Measurements from ENCODE around the gene ARID3B.
"Not testable (repeated sequence)": the region's sequence is repeated elsewhere in the genome, so short reads cannot be mapped to it uniquely, and the experiment has no call there.

The ARID3B gene

GRCh38 chr15:74579001-74579400 is 38.0 kb downstream of the ARID3B start:
- Histone ChIP-seq H3K4me1 (ENCODE audit: insufficient read depth, low read length) (no peaks in the 10 kb centered on the region), H3K27ac (ENCODE audit: low read depth, low read length) (no peak overlapping the region), H3K36me3 (ENCODE audit: insufficient read depth, low read length) (peaks cover 30% of the 10 kb centered on the region), H3K27me3 (ENCODE audit: control insufficient read depth in 1 of 2, insufficient read depth in 2 of 2, low read length in 2 of 2) (no peaks in the 10 kb centered on the region), H3K4me3 (ENCODE audit: low read depth in 1 of 2, low read length in 2 of 2) (no peak overlapping the region), H3K9me3 (ENCODE audit: low read length) (no peaks in the 10 kb centered on the region), H3K9ac (ENCODE audit: low read length) (no peak overlapping the region)

GRCh38 chr15:74580538-74581350 is 39.7 kb downstream of the ARID3B start:
- Histone ChIP-seq H3K9ac (ENCODE audit: low read length) (no peak overlapping the region), H3K36me3 (ENCODE audit: insufficient read depth, low read length) (peaks cover 18% of the 10 kb centered on the region), H3K4me1 (ENCODE audit: insufficient read depth, low read length) (no peaks in the 10 kb centered on the region), H3K4me3 (ENCODE audit: low read depth in 1 of 2, low read length in 2 of 2) (no peak overlapping the region), H3K9me3 (ENCODE audit: low read length) (no peaks in the 10 kb centered on the region), H3K27me3 (ENCODE audit: control insufficient read depth in 1 of 2, insufficient read depth in 2 of 2, low read length in 2 of 2) (no peaks in the 10 kb centered on the region), H3K27ac (ENCODE audit: low read depth, low read length) (no peak overlapping the region)

GRCh38 chr15:74584204-74584603 is 43.2 kb downstream of the ARID3B start:
- Histone ChIP-seq H3K27me3 (ENCODE audit: control insufficient read depth in 1 of 2, insufficient read depth in 2 of 2, low read length in 2 of 2) (no peaks in the 10 kb centered on the region), H3K4me1 (ENCODE audit: insufficient read depth, low read length) (no peaks in the 10 kb centered on the region), H3K27ac (ENCODE audit: low read depth, low read length) (no peak overlapping the region), H3K4me3 (ENCODE audit: low read depth in 1 of 2, low read length in 2 of 2) (no peak overlapping the region), H3K9me3 (ENCODE audit: low read length) (no peaks in the 10 kb centered on the region), H3K36me3 (ENCODE audit: insufficient read depth, low read length) (peaks cover 17% of the 10 kb centered on the region), H3K9ac (ENCODE audit: low read length) (no peak overlapping the region)

GRCh38 chr15:74584779-74585178 is 43.8 kb downstream of the ARID3B start:
- H3K27me3 ChIP-seq (ENCODE audit: control insufficient read depth in 1 of 2, insufficient read depth in 2 of 2, low read length in 2 of 2): no peaks in the 10 kb centered on the region
- no peaks in the 10 kb centered on the region for H3K4me1 ChIP-seq (ENCODE audit: insufficient read depth, low read length)
- H3K9me3 ChIP-seq (ENCODE audit: low read length): no peaks in the 10 kb centered on the region
- no peak overlapping the region for H3K9ac ChIP-seq (ENCODE audit: low read length)
- peaks cover 15% of the 10 kb centered on the region for H3K36me3 ChIP-seq (ENCODE audit: insufficient read depth, low read length)
- H3K4me3 ChIP-seq (ENCODE audit: low read depth in 1 of 2, low read length in 2 of 2): no peak overlapping the region
- H3K27ac ChIP-seq (ENCODE audit: low read depth, low read length): no peak overlapping the region

- Histone ChIP-seq H3K27me3 (ENCODE audit: control insufficient read depth in 1 of 2, insufficient read depth in 2 of 2, low read length in 2 of 2) (no peaks in the 10 kb centered on the region), H3K4me1 (ENCODE audit: insufficient read depth, low read length) (no peaks in the 10 kb centered on the region), H3K27ac (ENCODE audit: low read depth, low read length) (no peak overlapping the region), H3K9me3 (ENCODE audit: low read length) (no peaks in the 10 kb centered on the region), H3K9ac (ENCODE audit: low read length) (no peak overlapping the region), H3K4me3 (ENCODE audit: low read depth in 1 of 2, low read length in 2 of 2) (no peak overlapping the region), H3K36me3 (ENCODE audit: insufficient read depth, low read length) (peaks cover 19% of the 10 kb centered on the region)
Measured at GRCh38 chr15:74585191-74585590, 44.2 kb downstream of the ARID3B start.

GRCh38 chr15:74585857-74586256 is 44.8 kb downstream of the ARID3B start:
- H3K9ac ChIP-seq (ENCODE audit: low read length): no peak overlapping the region
- no peak overlapping the region for H3K27ac ChIP-seq (ENCODE audit: low read depth, low read length)
- no peak overlapping the region for H3K4me3 ChIP-seq (ENCODE audit: low read depth in 1 of 2, low read length in 2 of 2)
- H3K36me3 ChIP-seq (ENCODE audit: insufficient read depth, low read length): peaks cover 26% of the 10 kb centered on the region
- no peaks in the 10 kb centered on the region for H3K9me3 ChIP-seq (ENCODE audit: low read length)
- H3K27me3 ChIP-seq (ENCODE audit: control insufficient read depth in 1 of 2, insufficient read depth in 2 of 2, low read length in 2 of 2): no peaks in the 10 kb centered on the region
- no peaks in the 10 kb centered on the region for H3K4me1 ChIP-seq (ENCODE audit: insufficient read depth, low read length)

GRCh38 chr15:74589826-74590225 is 48.8 kb downstream of the ARID3B start:
- Histone ChIP-seq H3K9ac (ENCODE audit: low read length) (no peak overlapping the region), H3K4me3 (ENCODE audit: low read depth in 1 of 2, low read length in 2 of 2) (no peak overlapping the region), H3K36me3 (ENCODE audit: insufficient read depth, low read length) (peaks cover 50% of the 10 kb centered on the region)

GRCh38 chr15:74592222-74592621 is 51.2 kb downstream of the ARID3B start:
- peaks cover 44% of the 10 kb centered on the region for H3K36me3 ChIP-seq (ENCODE audit: insufficient read depth, low read length)
- H3K9me3 ChIP-seq (ENCODE audit: low read length): no peaks in the 10 kb centered on the region
- no peaks in the 10 kb centered on the region for H3K4me1 ChIP-seq (ENCODE audit: insufficient read depth, low read length)
- H3K9ac ChIP-seq (ENCODE audit: low read length): no peak overlapping the region
- no peaks in the 10 kb centered on the region for H3K27me3 ChIP-seq (ENCODE audit: control insufficient read depth in 1 of 2, insufficient read depth in 2 of 2, low read length in 2 of 2)
- H3K27ac ChIP-seq (ENCODE audit: low read depth, low read length): no peak overlapping the region
- H3K4me3 ChIP-seq (ENCODE audit: low read depth in 1 of 2, low read length in 2 of 2): no peak overlapping the region

More at GRCh38 chr15:74589826-74590225, 48.8 kb downstream of the ARID3B start:
- no peaks in the 10 kb centered on the region for H3K27me3 ChIP-seq (ENCODE audit: control insufficient read depth in 1 of 2, insufficient read depth in 2 of 2, low read length in 2 of 2)
- no peak overlapping the region for H3K27ac ChIP-seq (ENCODE audit: low read depth, low read length)
- H3K4me1 ChIP-seq (ENCODE audit: insufficient read depth, low read length): no peaks in the 10 kb centered on the region
- H3K9me3 ChIP-seq (ENCODE audit: low read length): no peaks in the 10 kb centered on the region

- Histone ChIP-seq H3K27ac (ENCODE audit: low read depth, low read length) (no peak overlapping the region), H3K27me3 (ENCODE audit: control insufficient read depth in 1 of 2, insufficient read depth in 2 of 2, low read length in 2 of 2) (no peaks in the 10 kb centered on the region), H3K9ac (ENCODE audit: low read length) (no peak overlapping the region), H3K4me3 (ENCODE audit: low read depth in 1 of 2, low read length in 2 of 2) (no peak overlapping the region), H3K9me3 (ENCODE audit: low read length) (no peaks in the 10 kb centered on the region), H3K4me1 (ENCODE audit: insufficient read depth, low read length) (peaks cover 4% of the 10 kb centered on the region), H3K36me3 (ENCODE audit: insufficient read depth, low read length) (peaks cover 36% of the 10 kb centered on the region)
Measured at GRCh38 chr15:74593122-74593521, 52.1 kb downstream of the ARID3B start.

- Histone ChIP-seq H3K27me3 (ENCODE audit: control insufficient read depth in 1 of 2, insufficient read depth in 2 of 2, low read length in 2 of 2) (no peaks in the 10 kb centered on the region), H3K27ac (ENCODE audit: low read depth, low read length) (no peak overlapping the region), H3K4me1 (ENCODE audit: insufficient read depth, low read length) (peaks cover 10% of the 10 kb centered on the region), H3K36me3 (ENCODE audit: insufficient read depth, low read length) (peaks cover 36% of the 10 kb centered on the region), H3K9ac (ENCODE audit: low read length) (no peak overlapping the region), H3K9me3 (ENCODE audit: low read length) (no peaks in the 10 kb centered on the region), H3K4me3 (ENCODE audit: low read depth in 1 of 2, low read length in 2 of 2) (no peak overlapping the region)
Measured at GRCh38 chr15:74594455-74594854, 53.4 kb downstream of the ARID3B start.

- Histone ChIP-seq H3K27ac (ENCODE audit: low read depth, low read length) (no peak overlapping the region), H3K4me3 (ENCODE audit: low read depth in 1 of 2, low read length in 2 of 2) (no peak overlapping the region), H3K9me3 (ENCODE audit: low read length) (no peaks in the 10 kb centered on the region), H3K4me1 (ENCODE audit: insufficient read depth, low read length) (peaks cover 17% of the 10 kb centered on the region), H3K9ac (ENCODE audit: low read length) (no peak overlapping the region), H3K36me3 (ENCODE audit: insufficient read depth, low read length) (peaks cover 30% of the 10 kb centered on the region), H3K27me3 (ENCODE audit: control insufficient read depth in 1 of 2, insufficient read depth in 2 of 2, low read length in 2 of 2) (no peaks in the 10 kb centered on the region)
Measured at GRCh38 chr15:74595271-74595670, 54.3 kb downstream of the ARID3B start.

- Histone ChIP-seq H3K36me3 (ENCODE audit: insufficient read depth, low read length) (peaks cover 17% of the 10 kb centered on the region), H3K4me1 (ENCODE audit: insufficient read depth, low read length) (peaks cover 24% of the 10 kb centered on the region)
- H3K27me3 ChIP-seq (ENCODE audit: control insufficient read depth in 1 of 2, insufficient read depth in 2 of 2, low read length in 2 of 2): not testable (repeated sequence)
Measured at GRCh38 chr15:74596736-74597135, 55.7 kb downstream of the ARID3B start.

More at GRCh38 chr15:74596736-74597135, 55.7 kb downstream of the ARID3B start:
- H3K4me3 ChIP-seq (ENCODE audit: low read depth in 1 of 2, low read length in 2 of 2); H3K27ac ChIP-seq (ENCODE audit: low read depth, low read length); H3K9ac ChIP-seq (ENCODE audit: low read length); H3K9me3 ChIP-seq (ENCODE audit: low read length): not testable (repeated sequence)
